Psoas muscle (tissue), 8 donors: ENCODE measurements around the gene ANKMY1. TPM values are rescaled to one million over a fixed set of nuclear protein-coding genes. Genes with fewer than 3 reads are reported as not detected.

ENCODE experiments used
- ATAC-seq, 4 donors: fragments of 200-7000 bp; cut with Tn5 transposase; one replicate each; pipeline ENCODE4 v1.9.1; 2020; ENCODE audit warnings: moderate library complexity in 3 of 4, mild to moderate bottlenecking in 2 of 4
- DNase-seq, 2 donors: peaks; one replicate each; pipeline ENCODE4 v3.0.0-alpha.2; 2020
- H3K27ac ChIP-seq: fragments of 200-600 bp; one replicate; pipeline ENCODE4 v1.8.0; 2022
- H3K27me3 ChIP-seq, 3 donors: fragments of 200-600 bp in 1 of 3; one replicate each; pipeline versions ENCODE4 v1.6.1 to v1.8.0; 2013 to 2022; ENCODE audit warnings: low read length in 2 of 3, mild to moderate bottlenecking in 2 of 3, moderate library complexity in 1 of 3; ENCODE audit not compliant: insufficient read depth in 3 of 3
- H3K36me3 ChIP-seq, 2 donors: fragments of 200-600 bp in 1 of 2; one replicate each; pipeline versions ENCODE4 v1.6.1 to v1.8.0; 2013 to 2022; ENCODE audit warnings: low read depth in 1 of 2, mild to moderate bottlenecking in 1 of 2, moderate library complexity in 1 of 2; ENCODE audit not compliant: insufficient read depth in 1 of 2
- H3K4me1 ChIP-seq: fragments of 200-600 bp; one replicate; pipeline ENCODE4 v1.8.0; 2022
- H3K4me3 ChIP-seq: fragments of 200-600 bp; one replicate; pipeline ENCODE4 v1.8.0; 2022; ENCODE audit warnings: mild to moderate bottlenecking
- H3K9me3 ChIP-seq: fragments of 200-600 bp; one replicate; pipeline ENCODE4 v1.8.0; 2022
- WGBS, 3 donors: extraction: QIAGEN DNeasy Blood & Tissue Kit; methylation state at CpG; one replicate each; pipeline versions ENCODE4 v1.1.6 to v1.1.7; 2013; 5-methylcytosine and 5-hydroxymethylcytosine counted together
- intact Hi-C, 2 donors: fragments of 100-400 bp; cut with DNase I; formaldehyde crosslinking; loops; one replicate each; pipeline versions ENCODE4 v1.11.0 to v1.14.2; 2022
- polyA plus RNA-seq, 3 donors: library from polyadenylated mRNA; stranded (reverse); fragments of 200-250 nt; gene quantifications; one replicate each; pipeline ENCODE4 v1.2.3, GENCODE V29; 2013
- total RNA-seq, 4 donors: library from RNA; stranded (reverse); fragmentation: NEBNext Ultra II Directional in 2 of 4; extraction: Animal tissue kit (Norgen Biotek cat#: 25700) in 2 of 4; gene quantifications; one replicate each; pipeline versions ENCODE4 v1.2.1 to v1.2.4, GENCODE V29; 2021 to 2023
- TF ChIP-seq, protein P1 (sequence below): fragments of 200-600 bp; IDR thresholded peaks from one replicate; pipeline ENCODE4 v1.8.0; 2022; ENCODE audit warnings: antibody characterized with exemption
- donor health status: healthy with polysubstance abuse.
- donor health status: DM: no; HTN: no; CAD: no; lungs with moderate emphysema.
- donor health status: Bipolar disorder and iron deficiency.
- donor health status: healthy.
- donor health status: DM: yes; HTN: yes; CAD: no.
- donor health status: DM: no; HTN: no; CAD: no.
- donor health status: DM: no; HTN: no; CAD: no.
- donor health status: DM: yes; HTN: yes; CAD: no.

ANKMY1 gene
- total and polyA plus RNA-seq, 7 donors, result 1.4 to 5.8 (median 3.0) TPM

DNA sequence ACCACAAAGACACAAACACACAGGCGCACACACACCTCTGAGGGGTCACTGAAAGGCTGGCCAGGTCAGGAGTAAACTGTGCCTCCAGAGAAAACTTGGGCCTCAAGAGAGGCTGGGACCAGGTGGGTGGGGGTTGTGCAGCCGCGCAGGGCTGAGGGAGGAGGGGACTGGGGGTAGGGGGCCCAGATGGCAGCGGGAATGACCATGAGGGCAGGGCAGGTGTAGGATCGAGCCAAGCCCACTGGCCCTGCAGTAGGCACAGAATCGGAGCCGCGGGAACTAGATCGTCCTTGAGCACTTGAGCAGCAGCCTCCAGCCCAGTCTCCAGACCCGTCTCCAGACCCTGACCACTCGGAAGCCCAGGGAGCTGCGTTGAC lies 36.8 kb downstream of the ANKMY1 start:
- DNase-seq (no peak), ATAC-seq (no peak)
- H3K4me3 ChIP-seq, result no peak overlapping the region
- peaks cover 0 to 4% (median 0%) of the 10 kb centered on the region in 3 donors for H3K27me3 ChIP-seq
- TF ChIP-seq, protein P1, sequence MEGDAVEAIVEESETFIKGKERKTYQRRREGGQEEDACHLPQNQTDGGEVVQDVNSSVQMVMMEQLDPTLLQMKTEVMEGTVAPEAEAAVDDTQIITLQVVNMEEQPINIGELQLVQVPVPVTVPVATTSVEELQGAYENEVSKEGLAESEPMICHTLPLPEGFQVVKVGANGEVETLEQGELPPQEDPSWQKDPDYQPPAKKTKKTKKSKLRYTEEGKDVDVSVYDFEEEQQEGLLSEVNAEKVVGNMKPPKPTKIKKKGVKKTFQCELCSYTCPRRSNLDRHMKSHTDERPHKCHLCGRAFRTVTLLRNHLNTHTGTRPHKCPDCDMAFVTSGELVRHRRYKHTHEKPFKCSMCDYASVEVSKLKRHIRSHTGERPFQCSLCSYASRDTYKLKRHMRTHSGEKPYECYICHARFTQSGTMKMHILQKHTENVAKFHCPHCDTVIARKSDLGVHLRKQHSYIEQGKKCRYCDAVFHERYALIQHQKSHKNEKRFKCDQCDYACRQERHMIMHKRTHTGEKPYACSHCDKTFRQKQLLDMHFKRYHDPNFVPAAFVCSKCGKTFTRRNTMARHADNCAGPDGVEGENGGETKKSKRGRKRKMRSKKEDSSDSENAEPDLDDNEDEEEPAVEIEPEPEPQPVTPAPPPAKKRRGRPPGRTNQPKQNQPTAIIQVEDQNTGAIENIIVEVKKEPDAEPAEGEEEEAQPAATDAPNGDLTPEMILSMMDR, result no peak
- intact Hi-C loops, result no loop called here
- 90 to 93% (median 91%) methylated on average over 12 of the region's 12 CpGs for WGBS, 3 donors
- peaks cover 4 to 13% of the 10 kb centered on the region in 2 donors for H3K36me3 ChIP-seq
- H3K4me1 ChIP-seq, result no peaks in the 10 kb centered on the region
- H3K27ac ChIP-seq, result no peak overlapping the region
- H3K9me3 ChIP-seq, result no peaks in the 10 kb centered on the region

DNA sequence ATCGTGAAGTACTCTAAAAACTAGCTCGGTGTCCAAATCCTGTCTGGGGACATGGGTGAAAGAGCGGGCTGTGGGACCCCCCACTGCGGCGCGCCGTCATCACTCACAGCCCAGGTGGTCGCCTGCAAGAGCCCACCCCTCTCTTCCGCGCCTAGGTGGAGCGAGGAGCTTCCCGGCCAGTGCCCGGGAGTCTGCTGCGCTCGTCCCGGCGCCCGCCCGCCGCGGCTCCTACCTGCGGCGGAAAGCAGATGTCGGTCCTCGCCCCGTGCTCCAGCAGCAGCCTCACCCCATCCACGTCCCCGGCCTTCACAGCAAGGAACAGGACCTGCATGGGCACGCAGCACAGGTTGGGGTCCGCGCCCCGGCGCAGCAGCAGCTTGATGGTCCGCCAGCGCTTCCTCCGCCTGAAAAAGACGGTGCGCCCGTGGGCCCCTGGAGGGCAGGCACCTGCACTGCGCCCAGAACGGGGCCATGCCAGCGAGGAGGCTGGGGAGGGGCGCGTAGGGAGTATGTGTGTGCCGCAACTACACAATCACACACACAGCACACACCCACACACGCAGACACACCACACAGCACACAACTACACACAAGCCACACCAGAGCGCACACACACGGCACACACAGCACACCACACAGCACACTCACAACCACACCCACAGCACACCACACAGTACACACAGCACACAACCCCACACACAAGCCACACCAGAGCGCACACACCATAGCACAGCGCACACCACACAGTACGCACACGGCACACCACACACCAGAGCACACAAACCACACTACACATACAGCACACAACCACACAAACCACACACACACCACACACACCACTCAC lies 37.4 kb downstream of the ANKMY1 start:
- peaks cover 4 to 13% of the 10 kb centered on the region in 2 donors for H3K36me3 ChIP-seq
- no peaks in the 10 kb centered on the region for H3K4me1 ChIP-seq
- ATAC-seq, result peak in 1 of 4 donors; percentile 27
- no peak overlapping the region for H3K4me3 ChIP-seq
- intact Hi-C loops, result no loop called here
- DNase-seq, result no peak
- TF ChIP-seq, protein P1, result no peak
- no peak overlapping the region for H3K27ac ChIP-seq
- H3K27me3 ChIP-seq, result peaks cover 0 to 4% (median 0%) of the 10 kb centered on the region in 3 donors
- 21 to 25% (median 25%) methylated on average over 48 to 52 of the region's 52 CpGs for WGBS, 3 donors
- no peaks in the 10 kb centered on the region for H3K9me3 ChIP-seq

DNA sequence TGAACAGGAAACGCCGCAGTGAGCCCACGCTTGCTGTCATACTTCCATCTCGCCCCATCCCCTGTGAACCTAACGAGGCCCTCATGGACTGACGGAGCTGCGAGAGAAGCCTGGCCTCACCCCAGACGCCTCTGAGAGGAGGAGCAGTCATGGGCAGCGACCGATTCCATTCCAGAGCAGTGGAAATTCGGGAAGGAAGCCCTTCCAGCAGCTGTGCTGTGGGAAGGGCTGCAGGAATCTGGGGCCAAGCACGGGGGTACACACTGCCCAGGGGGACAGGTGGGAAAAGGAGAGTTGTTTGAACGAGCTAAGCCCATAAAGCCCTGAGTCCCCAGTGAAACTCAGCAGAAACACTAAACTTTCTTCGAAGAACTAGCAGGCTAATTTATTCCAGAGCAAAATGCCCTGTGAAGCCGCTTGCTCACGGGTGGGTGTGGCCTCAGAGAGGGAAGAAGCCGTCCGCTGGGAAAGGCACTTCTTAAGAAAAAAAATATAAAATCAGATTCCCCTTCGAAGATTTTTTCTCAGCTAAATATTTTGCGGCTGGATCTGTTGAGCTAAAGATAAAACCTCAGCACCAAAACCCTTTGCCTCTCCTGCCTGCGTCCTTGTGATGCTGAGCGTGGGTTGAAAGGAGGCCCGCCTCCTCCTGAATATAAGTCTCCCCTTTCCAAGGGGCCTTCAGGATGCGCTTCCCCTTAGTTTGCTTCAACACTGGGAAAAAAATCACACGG lies 38.2 kb downstream of the ANKMY1 start:
- H3K9me3 ChIP-seq, result no peaks in the 10 kb centered on the region
- H3K27ac ChIP-seq, result no peak overlapping the region
- peaks cover 0 to 4% (median 0%) of the 10 kb centered on the region in 3 donors for H3K27me3 ChIP-seq
- no peak overlapping the region for H3K4me3 ChIP-seq
- no peaks in the 10 kb centered on the region for H3K4me1 ChIP-seq
- ATAC-seq, result no peak
- WGBS, 3 donors, result 34 to 41% (median 41%) methylated on average over 25 of the region's 25 CpGs
- H3K36me3 ChIP-seq, result peaks cover 4 to 13% of the 10 kb centered on the region in 2 donors
- intact Hi-C loops, result loop anchor here in 1 of 2 donors (10.0 kb wide), 1 partner anchor 185 kb away; no protein-coding TSS in a partner anchor
- TF ChIP-seq, protein P1, result no peak
- DNase-seq, result no peak

GRCh38 chr2:240518981-240519380 lies 38.8 kb downstream of the ANKMY1 start:
- no peak overlapping the region for H3K27ac ChIP-seq
- no peaks in the 10 kb centered on the region for H3K9me3 ChIP-seq
- no peak overlapping the region for H3K4me3 ChIP-seq
- no peak for DNase-seq
- 87 to 92% (median 91%) methylated on average over 5 of the region's 5 CpGs for WGBS, 3 donors
- intact Hi-C loops, result loop anchor here in 1 of 2 donors (10.0 kb wide), 1 partner anchor 186 kb away; no protein-coding TSS in a partner anchor
- peaks cover 4 to 11% of the 10 kb centered on the region in 2 donors for H3K36me3 ChIP-seq
- TF ChIP-seq, protein P1, result no peak
- no peak for ATAC-seq
- peaks cover 0 to 4% (median 0%) of the 10 kb centered on the region in 3 donors for H3K27me3 ChIP-seq
- no peaks in the 10 kb centered on the region for H3K4me1 ChIP-seq
